ENCODE results near the gene EXOC2. TPM values are rescaled to one million over a fixed set of nuclear protein-coding genes. Genes with fewer than 3 reads are reported as not detected.
A peak's percentile ranks its signal among the peaks of the same experiment; 100 is the strongest.

EXOC2 gene, protein sequence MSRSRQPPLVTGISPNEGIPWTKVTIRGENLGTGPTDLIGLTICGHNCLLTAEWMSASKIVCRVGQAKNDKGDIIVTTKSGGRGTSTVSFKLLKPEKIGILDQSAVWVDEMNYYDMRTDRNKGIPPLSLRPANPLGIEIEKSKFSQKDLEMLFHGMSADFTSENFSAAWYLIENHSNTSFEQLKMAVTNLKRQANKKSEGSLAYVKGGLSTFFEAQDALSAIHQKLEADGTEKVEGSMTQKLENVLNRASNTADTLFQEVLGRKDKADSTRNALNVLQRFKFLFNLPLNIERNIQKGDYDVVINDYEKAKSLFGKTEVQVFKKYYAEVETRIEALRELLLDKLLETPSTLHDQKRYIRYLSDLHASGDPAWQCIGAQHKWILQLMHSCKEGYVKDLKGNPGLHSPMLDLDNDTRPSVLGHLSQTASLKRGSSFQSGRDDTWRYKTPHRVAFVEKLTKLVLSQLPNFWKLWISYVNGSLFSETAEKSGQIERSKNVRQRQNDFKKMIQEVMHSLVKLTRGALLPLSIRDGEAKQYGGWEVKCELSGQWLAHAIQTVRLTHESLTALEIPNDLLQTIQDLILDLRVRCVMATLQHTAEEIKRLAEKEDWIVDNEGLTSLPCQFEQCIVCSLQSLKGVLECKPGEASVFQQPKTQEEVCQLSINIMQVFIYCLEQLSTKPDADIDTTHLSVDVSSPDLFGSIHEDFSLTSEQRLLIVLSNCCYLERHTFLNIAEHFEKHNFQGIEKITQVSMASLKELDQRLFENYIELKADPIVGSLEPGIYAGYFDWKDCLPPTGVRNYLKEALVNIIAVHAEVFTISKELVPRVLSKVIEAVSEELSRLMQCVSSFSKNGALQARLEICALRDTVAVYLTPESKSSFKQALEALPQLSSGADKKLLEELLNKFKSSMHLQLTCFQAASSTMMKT
- total RNA-seq, result 10 to 100 TPM; 18.1 to 32.3 (median 21.6) TPM

DNA sequence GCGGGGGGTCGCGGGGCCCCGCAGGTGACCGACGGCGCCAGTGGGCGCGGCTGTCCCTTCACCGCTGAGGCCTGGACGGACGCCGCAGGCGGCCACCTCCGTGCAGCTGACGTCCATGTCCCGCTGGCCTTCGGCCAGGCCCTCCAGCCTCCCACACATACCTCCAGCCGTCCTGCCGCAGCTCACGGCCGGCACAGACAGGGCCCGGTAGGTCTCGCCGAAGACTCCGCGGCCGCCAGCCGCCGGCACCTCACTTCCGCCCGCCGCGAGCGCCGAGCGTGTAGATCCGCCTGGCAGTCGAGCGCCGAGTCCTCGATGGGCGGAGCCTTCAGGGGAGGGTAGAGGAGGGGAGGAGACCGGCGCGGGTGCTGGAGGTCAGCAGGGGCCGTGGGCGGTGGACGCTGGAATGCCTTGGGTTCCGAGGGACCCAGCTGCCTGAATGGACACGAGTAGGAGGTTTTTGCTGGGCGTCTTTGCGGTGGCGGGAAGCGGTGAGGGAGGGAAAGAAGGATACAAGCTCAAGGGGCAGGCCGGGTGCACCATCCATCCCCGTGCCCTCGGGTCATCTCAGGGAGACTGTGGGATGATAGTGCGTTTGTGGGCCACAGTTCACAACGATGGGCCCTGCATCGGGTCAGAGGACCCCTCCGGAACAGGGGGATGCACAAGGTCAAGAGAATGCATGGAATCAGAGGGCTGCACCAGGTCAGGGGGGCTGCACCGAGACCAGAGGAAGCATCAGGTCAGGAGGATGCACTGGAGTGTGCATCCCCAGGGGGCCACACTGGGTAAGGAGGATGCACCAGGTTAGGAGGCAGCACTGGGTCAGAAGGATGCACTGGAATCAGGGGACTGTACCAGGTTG lies at the start of gene EXOC2:
Gene EXOC2 (minus strand): TSS at position 282 of the 865 bp plus-strand sequence. CDS start 55,321 bp downstream, outside the sequence.
- ATAC-seq (ENCODE audit: low FRiP score), result peak; percentile 97
- TF ChIP-seq, protein P1, sequence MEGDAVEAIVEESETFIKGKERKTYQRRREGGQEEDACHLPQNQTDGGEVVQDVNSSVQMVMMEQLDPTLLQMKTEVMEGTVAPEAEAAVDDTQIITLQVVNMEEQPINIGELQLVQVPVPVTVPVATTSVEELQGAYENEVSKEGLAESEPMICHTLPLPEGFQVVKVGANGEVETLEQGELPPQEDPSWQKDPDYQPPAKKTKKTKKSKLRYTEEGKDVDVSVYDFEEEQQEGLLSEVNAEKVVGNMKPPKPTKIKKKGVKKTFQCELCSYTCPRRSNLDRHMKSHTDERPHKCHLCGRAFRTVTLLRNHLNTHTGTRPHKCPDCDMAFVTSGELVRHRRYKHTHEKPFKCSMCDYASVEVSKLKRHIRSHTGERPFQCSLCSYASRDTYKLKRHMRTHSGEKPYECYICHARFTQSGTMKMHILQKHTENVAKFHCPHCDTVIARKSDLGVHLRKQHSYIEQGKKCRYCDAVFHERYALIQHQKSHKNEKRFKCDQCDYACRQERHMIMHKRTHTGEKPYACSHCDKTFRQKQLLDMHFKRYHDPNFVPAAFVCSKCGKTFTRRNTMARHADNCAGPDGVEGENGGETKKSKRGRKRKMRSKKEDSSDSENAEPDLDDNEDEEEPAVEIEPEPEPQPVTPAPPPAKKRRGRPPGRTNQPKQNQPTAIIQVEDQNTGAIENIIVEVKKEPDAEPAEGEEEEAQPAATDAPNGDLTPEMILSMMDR (IDR thresholded peaks at IDR 0.05), result no peak
- peak; percentile 59 for DNase-seq (ENCODE audit: low spot score)

DNA sequence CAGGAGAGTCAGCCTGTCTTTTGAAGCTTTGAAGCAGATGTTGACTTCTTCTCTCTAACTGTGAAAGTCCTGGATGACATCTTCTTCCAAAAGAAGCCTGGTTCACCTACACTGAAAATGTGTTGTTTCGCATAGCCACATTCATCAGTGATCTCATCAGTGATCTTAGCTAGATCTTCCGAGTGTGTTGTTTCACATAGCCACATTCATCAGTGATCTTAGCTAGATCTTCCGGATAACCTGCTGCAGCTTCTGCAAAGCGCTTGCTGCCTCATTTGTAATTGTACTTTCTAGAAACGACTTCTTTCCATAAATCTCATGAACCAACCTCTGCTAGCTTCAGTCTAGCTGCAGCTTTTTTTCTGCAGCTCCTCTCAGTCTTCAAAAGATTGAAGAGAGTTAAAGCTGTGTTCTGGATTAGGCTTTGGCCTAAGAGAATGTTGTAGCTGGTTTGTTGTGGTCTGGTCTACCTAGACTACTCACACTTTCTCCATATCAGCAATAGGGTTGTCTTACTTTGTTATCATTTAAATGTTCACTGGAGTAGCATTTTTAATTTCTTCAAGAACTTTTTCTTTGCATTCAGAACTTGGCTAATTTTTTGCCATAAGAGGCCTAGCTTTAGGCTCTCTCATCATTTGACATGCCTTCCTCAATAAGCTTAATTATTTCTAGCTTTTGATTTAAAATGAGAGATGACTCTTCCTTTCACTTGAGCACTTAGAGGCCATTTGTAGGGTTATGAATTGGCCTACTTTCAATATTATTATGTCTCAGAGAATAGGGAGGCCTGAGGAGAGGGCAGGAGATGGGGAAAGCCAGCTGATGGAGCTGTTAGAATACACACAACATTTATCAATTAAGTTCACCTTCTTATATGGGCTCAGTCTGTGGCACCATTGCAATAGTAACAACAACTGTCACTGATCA lies 48.7 kb upstream of the EXOC2 start:
- DNase-seq (ENCODE audit: low spot score) (no peak), ATAC-seq (ENCODE audit: low FRiP score) (no peak)
- TF ChIP-seq, protein P1 (IDR thresholded peaks at IDR 0.05), result no peak

DNA sequence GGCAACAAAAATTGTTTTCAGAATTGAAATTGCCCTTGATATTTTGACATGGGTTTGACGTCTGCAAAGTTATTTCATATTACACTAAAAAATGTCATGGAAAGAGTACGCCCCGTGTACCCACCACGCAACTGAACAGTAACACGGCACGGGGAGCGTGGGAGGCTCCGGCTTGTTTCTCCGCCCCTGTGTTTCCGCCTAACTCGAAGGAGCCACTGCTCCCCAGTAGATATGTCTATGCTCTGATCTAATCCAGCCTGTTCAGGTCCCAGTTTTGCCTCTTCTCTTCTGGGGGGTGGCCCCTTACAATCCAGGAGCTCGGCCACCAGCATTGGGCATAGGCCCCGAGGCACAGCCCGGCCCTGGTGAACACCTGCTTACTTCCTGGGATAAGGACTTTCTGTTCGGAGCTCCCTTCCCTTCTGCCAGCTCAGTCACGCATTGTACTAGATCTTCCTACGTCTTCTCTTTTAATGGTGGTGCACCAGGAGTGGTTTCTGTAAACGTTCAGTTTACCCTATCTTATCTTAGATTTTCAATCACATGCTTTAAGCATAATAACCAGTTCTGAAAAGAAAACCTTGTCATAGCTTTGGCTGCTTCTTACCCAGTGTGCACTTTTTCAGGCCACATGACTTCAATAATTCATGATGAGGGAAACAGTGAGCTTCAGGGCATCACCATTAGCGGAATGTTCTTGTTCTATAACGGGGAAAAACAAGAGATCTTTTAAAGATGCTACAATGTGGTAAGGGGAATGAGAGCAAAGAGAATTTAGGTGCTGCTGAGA lies 43.9 kb upstream of the EXOC2 start:
- TF ChIP-seq, protein P1 (IDR thresholded peaks at IDR 0.05), result no peak
- ATAC-seq (ENCODE audit: low FRiP score) (no peak), DNase-seq (ENCODE audit: low spot score) (no peak)

DNA sequence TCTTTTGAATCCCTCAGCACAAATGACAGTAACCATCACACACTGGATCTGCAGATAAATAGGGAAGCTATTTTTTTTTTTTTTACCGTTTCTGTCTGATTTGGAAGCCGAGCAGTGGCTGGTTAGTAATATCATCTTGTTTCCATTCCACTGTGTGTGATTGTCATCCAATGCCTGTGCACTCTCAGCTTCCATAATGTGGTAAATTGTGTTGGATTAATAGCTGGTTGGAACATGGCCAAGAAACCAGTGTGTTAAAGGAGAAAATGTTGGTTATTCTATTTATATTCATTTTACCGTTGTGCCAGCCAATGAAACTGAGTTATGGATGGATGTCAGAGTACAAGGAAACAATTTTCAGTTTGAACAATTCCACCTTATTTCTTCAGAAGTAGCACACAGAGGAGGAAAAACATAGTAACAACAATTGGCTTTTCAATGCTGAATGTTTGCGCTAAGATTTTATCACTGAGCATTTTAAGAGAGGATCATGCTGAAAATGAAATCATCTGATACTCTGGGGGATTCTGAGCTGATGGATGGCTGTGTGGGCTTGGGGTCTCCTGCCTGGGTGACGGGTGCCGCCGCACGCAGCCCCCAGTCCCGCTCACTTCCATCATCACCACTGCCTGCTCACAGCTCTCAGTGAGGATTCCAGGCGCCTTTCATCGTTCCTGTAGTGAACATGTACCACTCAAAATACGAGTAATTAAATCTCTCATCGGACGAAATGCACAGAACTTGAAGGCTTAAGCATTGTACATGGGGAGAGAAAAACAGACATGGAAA lies 40.7 kb upstream of the EXOC2 start:
- DNase-seq (ENCODE audit: low spot score), result no peak
- ATAC-seq (ENCODE audit: low FRiP score), result no peak
- TF ChIP-seq, protein P1 (IDR thresholded peaks at IDR 0.05), result no peak

DNA sequence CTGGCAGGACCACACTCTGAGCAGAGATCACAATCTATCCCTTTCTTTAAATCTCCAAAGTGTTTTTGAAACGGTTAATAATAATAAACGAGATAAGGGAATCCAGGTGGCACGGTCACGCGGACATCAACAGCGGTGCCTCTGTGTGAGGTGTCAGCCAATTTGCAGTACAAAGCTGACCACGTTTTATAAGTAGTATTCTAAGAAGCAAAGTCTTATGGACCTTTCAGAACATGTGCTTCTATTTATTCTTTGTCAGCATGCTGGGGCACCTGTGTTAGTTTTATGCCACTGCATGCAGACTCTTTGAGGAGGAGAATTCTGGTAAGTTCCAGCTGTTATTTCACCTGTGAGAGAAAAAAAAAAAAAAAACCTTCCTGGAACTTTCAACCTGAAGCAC lies 39.0 kb upstream of the EXOC2 start:
- TF ChIP-seq, protein P1 (IDR thresholded peaks at IDR 0.05), result no peak
- DNase-seq (ENCODE audit: low spot score), result no peak

More for the DNA sequence above, 39.0 kb upstream of the EXOC2 start:
- ATAC-seq (ENCODE audit: low FRiP score), result no peak
